ENCODE results near the gene ZFP91.

Gene ZFP91

GRCh38 chr11:58586998-58587397 lies 8.1 kb downstream of the ZFP91 start:
- no peak for DNase-seq

GRCh38 chr11:58591659-58592058 lies 12.8 kb downstream of the ZFP91 start:
- no peak for DNase-seq

- DNase-seq = no peak
These were observed 14.1 kb downstream of the ZFP91 start for GRCh38 chr11:58592760-58593472.

- DNase-seq = no peak
These were observed 16.0 kb downstream of the ZFP91 start for GRCh38 chr11:58594826-58595225.

- no peak for DNase-seq
These were observed 17.8 kb downstream of the ZFP91 start for GRCh38 chr11:58596621-58597020.

GRCh38 chr11:58597486-58598144 lies 18.8 kb downstream of the ZFP91 start:
- DNase-seq = no peak

- no peak for DNase-seq
These were observed 21.6 kb downstream of the ZFP91 start for GRCh38 chr11:58600510-58600909.

GRCh38 chr11:58606930-58607714 lies 28.3 kb downstream of the ZFP91 start:
- DNase-seq = no peak

GRCh38 chr11:58608331-58608730 lies 29.5 kb downstream of the ZFP91 start:
- DNase-seq = no peak

GRCh38 chr11:58609723-58610122 lies 30.9 kb downstream of the ZFP91 start:
- DNase-seq = peak; percentile 29

- no peak for DNase-seq
These were observed 34.4 kb downstream of the ZFP91 start for GRCh38 chr11:58613228-58613627.

GRCh38 chr11:58615559-58615958 lies 36.7 kb downstream of the ZFP91 start:
- DNase-seq = no peak

GRCh38 chr11:58616594-58616993 lies 37.7 kb downstream of the ZFP91 start:
- DNase-seq = no peak

- no peak for DNase-seq
These were observed 39.2 kb downstream of the ZFP91 start for GRCh38 chr11:58617976-58618557.

GRCh38 chr11:58621586-58622262 lies 42.9 kb downstream of the ZFP91 start:
- no peak for DNase-seq

GRCh38 chr11:58622344-58622743 lies 43.5 kb downstream of the ZFP91 start, which contains the start of gene CNTF:
Gene CNTF (plus strand): TSS chr11:58622665. CDS start chr11:58622753, 88 bp downstream.
- DNase-seq = no peak

- no peak for DNase-seq
These were observed 46.2 kb downstream of the ZFP91 start for GRCh38 chr11:58625086-58625485.

GRCh38 chr11:58625826-58626460 lies 47.1 kb downstream of the ZFP91 start:
- no peak for DNase-seq

GRCh38 chr11:58626934-58627483 lies 48.1 kb downstream of the ZFP91 start:
- no peak for DNase-seq

GRCh38 chr11:58628446-58628845 lies 49.6 kb downstream of the ZFP91 start:
- no peak for DNase-seq

- peak; percentile 19 for DNase-seq
These were observed 51.0 kb downstream of the ZFP91 start for GRCh38 chr11:58629857-58630256.

GRCh38 chr11:58631378-58631777 lies 52.5 kb downstream of the ZFP91 start:
- DNase-seq = no peak

Data from GF-D8 (cell line).